HG02610 (cell line): Measurements from ENCODE around the gene SFXN1.

Experiments
- ATAC-seq: cut with Tn5 transposase; IDR thresholded peaks from one replicate; pipeline ENCODE4 v1.9.1; 2021; ENCODE audit warnings: mild to moderate bottlenecking, moderate library complexity; ENCODE audit not compliant: unreplicated experiment

Gene SFXN1

GRCh38 chr5:175464942-175465233, 13.5 kb upstream of the SFXN1 start:
- ATAC-seq: no peak

GRCh38 chr5:175465282-175465681, 13.1 kb upstream of the SFXN1 start:
- no peak for ATAC-seq

- ATAC-seq: no peak
Observed at GRCh38 chr5:175466700-175467318, 11.6 kb upstream of the SFXN1 start.

- ATAC-seq: no peak
Observed at GRCh38 chr5:175467983-175468690, 10.2 kb upstream of the SFXN1 start.

GRCh38 chr5:175468892-175469291, 9.5 kb upstream of the SFXN1 start:
- no peak for ATAC-seq

- no peak for ATAC-seq
Observed at GRCh38 chr5:175469916-175470315, 8.4 kb upstream of the SFXN1 start.

GRCh38 chr5:175470781-175471180, 7.6 kb upstream of the SFXN1 start:
- ATAC-seq: no peak

GRCh38 chr5:175471196-175471595, 7.2 kb upstream of the SFXN1 start:
- ATAC-seq: no peak

- ATAC-seq: no peak
Observed at GRCh38 chr5:175471628-175472027, 6.7 kb upstream of the SFXN1 start.

- no peak for ATAC-seq
Observed at GRCh38 chr5:175472378-175472777, 6.0 kb upstream of the SFXN1 start.

DNA sequence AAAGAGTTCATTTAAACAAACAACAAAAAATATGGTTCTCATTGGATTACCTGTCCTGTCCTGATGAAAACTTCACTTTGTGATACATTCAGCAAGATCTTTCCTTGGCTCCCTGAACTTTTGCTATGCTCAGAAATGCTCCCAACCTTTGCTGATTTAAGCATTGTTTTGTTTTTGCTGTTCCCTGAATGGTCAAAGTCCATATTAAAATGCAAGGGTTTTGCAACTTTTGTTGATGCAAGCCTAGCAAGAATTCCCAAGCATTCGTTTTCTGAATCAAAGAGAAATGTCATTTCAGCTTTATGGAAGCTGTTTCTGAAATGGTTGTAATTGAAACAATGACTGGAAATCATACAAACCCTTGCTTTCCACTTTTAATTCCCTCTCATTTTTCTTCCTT, 3.1 kb upstream of the SFXN1 start:
- ATAC-seq: no peak

- ATAC-seq: no peak
Observed at GRCh38 chr5:175477440-175477839, 920 bp upstream of the SFXN1 start.

DNA sequence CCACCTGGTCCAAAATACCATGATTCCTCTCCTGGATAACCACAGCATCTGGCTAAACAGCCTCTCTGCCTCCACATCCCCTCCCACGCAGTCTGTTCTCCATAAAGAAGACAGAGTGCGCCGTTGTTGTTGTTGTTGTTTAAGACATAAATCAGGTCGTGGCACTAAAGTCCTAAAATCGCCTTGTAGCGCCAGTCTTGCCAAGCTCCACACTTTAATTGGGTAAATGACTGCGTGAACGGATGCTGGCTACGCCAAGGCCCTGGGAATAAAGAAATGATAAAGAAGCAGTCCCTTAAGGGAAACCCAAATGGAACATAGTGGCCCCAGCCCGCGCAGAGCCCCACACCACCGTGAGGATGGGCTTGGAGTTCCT, 364 bp upstream of the SFXN1 start:
- ATAC-seq: no peak

- no peak for ATAC-seq
Observed at GRCh38 chr5:175479125-175479881, 943 bp downstream of the SFXN1 start.

GRCh38 chr5:175483337-175483736, 5.0 kb downstream of the SFXN1 start:
- ATAC-seq: no peak

GRCh38 chr5:175484322-175484721, 6.0 kb downstream of the SFXN1 start:
- no peak for ATAC-seq

GRCh38 chr5:175484829-175485228, 6.5 kb downstream of the SFXN1 start:
- ATAC-seq: no peak

- no peak for ATAC-seq
Observed at GRCh38 chr5:175485631-175486030, 7.3 kb downstream of the SFXN1 start.

GRCh38 chr5:175487514-175488222, 9.3 kb downstream of the SFXN1 start:
- no peak for ATAC-seq

- no peak for ATAC-seq
Observed at GRCh38 chr5:175489693-175490443, 11.5 kb downstream of the SFXN1 start.

GRCh38 chr5:175491223-175491622, 12.9 kb downstream of the SFXN1 start:
- no peak for ATAC-seq
